ENCODE measurements around the gene FAM47E.

GRCh38 chr4:76210452-76210851 lies 41.1 kb upstream of the FAM47E start:
- TF ChIP-seq EZH2 (IDR thresholded peaks at IDR 0.05; ENCODE audit: borderline replicate concordance, low read depth, low read length, severe bottlenecking) (no peak), CTCF (IDR thresholded peaks at IDR 0.05; ENCODE audit: extremely low read depth in 1 of 2, insufficient read depth in 1 of 2, low read depth in 1 of 2, low read length in 2 of 2) (no peak), POLR2A (IDR thresholded peaks at IDR 0.05; ENCODE audit: low read depth, low read length) (no peak), POLR2AphosphoS5 (IDR thresholded peaks at IDR 0.05; ENCODE audit: insufficient read depth, low read depth, low read length) (no peak), MYC (IDR thresholded peaks at IDR 0.05; ENCODE audit: low read depth, low read length) (no peak), JUN (IDR thresholded peaks at IDR 0.05; ENCODE audit: borderline replicate concordance, insufficient read depth, insufficient read length, low read depth) (no peak)
- TF ChIP-seq, protein P1, sequence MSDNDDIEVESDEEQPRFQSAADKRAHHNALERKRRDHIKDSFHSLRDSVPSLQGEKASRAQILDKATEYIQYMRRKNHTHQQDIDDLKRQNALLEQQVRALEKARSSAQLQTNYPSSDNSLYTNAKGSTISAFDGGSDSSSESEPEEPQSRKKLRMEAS (IDR thresholded peaks at IDR 0.05; ENCODE audit: insufficient read depth, insufficient read length) = no peak

Measured in endothelial cell of umbilical vein (primary cell).